NOMO-1 treated with DMSO at 0.1 percent for 48 hours (cell line): ENCODE results near the gene GGCX.

Source experiments
- DNase-seq: peaks from one replicate; lab custom pipeline; 2025; ENCODE audit not compliant: unreplicated experiment; lab: John Stamatoyannopoulos, UW

The GGCX gene

GRCh38 chr2:85542777-85543176 lies 18.5 kb downstream of the GGCX start:
- DNase-seq = no peak

DNA sequence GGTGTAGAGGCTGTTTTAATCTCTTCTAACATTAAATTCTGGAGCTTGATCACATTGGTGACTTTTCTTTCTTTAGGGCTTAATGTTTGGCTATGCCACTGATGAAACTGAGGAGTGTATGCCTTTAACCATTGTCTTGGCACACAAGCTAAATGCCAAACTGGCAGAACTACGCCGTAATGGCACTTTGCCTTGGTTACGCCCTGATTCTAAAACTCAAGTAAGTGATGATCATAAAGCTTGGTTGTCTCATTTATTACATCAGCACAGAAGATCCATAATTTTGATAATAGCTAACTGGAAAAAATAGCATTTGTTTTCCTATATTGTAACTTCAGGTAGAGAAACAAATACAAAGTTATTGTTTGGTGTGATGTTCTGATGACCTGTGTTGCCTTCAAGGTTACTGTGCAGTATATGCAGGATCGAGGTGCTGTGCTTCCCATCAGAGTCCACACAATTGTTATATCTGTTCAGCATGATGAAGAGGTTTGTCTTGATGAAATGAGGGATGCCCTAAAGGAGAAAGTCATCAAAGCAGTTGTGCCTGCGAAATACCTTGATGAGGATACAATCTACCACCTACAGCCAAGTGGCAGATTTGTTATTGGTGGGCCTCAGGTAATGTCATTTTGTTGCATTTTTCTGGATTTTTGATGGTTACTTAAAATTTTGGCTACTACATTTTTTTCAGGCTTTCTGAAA lies 19.4 kb downstream of the GGCX start:
- no peak for DNase-seq

DNA sequence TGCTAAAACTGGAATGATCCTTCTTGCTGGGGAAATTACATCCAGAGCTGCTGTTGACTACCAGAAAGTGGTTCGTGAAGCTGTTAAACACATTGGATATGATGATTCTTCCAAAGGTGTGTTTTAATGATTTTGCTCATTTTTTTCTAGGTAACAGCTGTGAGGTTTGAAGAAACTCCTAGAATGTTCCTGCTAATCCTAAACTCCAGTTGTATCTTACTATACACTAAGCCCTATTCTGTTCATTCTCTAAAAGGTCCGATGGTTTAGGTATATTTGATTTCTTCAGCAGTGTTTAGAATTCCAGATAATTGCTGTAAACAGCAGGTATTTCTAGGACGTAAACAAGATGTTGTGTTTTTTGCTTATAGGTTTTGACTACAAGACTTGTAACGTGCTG lies 20.0 kb downstream of the GGCX start:
- no peak for DNase-seq

DNA sequence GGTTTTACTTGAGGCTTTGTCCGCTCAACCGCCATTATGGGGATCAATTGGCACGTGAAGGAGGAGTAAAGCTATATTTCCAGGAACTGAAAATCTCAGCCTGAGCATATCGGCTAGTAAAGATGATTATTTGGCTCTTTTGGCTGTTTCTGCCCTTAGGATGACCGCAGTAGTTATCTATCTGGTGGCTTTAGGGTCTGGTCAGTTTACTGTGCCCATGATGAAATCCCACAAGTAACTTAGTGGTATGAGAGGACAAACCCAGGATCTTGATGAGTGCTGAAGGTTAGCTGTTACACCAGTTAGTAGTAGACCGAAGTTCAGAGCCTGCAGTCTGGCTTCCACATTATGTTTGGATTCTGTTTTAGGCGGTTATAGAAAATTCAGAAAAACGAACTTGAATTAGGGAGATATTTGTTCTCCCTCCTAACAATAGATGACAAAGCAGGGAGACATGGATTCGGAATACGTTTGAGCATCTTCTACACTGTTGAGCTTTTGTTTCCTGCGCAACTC lies 21.1 kb downstream of the GGCX start:
- no peak for DNase-seq

GRCh38 chr2:85539361-85540132 lies 21.7 kb downstream of the GGCX start:
- peak; percentile 71 for DNase-seq

DNA sequence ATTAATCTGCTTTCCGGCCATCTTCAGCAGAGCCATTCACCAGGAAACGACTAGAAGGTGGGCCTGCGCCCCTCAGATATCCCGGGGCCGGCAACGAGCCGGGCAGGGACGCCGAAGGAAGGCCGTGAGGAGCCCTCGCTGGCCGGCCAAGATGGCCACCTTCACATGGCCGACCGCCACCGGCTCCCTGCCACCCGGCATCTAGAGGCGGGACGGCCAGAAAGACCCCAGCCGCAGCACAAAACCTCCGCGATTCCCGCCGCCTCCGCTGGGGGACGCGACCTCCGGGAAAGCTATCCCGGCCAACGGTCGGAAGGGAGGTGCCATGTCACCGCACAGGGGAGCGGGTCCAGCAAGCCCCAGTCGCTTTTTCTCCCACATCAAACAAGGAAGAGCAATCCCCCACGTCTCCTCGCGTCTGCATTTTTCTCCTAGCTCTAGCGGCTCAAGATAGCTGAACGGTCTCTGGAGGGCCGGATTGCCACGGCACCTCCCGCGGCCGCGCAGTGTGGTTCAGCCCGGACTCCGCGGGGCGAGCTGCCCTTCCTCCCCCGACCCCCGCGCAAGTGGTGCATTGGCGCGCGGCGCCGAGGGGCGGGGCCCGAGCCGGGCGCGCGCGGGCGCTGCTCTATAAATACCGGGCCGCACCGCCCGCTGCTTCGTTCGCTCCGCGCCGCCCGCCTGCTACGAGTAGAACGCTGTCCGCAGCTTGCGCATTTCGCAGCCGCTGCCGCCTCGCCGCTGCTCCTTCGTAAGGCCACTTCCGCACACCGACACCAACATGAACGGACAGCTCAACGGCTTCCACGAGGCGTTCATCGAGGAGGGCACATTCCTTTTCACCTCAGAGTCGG lies 22.6 kb downstream of the GGCX start, which contains the start of gene MAT2A:
MAT2A (plus strand) TSS at position 662 of the 854 bp plus-strand sequence; CDS start at position 782, 120 bp downstream.
- DNase-seq = peak; percentile 84

- DNase-seq = peak; percentile 39
Measured at GRCh38 chr2:85537600-85538506, 23.4 kb downstream of the GGCX start.

DNA sequence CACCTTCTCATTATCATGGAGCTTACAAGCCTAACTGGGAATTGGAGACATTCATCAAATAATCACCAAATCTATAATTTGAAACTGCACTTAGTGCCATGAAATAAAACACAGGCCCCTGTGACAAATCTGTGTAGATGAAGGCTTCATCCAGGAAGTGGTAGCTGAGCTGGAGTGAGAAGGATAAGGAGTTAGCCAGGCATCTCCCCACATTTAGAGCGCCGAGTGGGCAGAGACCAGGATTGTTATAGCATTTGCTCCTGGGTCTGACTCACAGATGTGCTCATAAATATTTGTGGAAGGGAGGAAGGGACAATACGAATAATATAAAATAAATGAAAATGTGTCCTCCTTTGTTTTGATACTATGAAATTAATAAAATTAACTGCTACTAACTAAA lies 24.8 kb downstream of the GGCX start:
- no peak for DNase-seq

DNA sequence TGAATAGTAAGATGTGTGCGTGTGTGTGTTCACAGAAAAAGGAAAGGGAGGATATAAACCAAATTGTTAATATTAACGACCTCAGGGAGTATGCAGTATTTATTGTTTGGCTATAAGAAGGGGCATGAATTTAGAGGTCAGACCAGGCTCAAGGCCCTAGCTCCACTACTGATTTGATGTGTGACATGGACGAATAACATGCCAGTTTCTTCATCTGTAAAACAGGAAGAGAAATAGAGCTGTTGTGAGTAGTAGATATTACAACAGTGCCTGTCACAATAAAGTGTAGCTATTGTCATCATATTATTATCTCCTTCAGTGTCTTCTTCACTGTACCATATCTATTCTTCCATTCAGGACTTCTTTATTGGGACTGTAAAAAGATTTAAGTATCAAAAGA lies 26.4 kb downstream of the GGCX start:
- peak; percentile 65 for DNase-seq

- DNase-seq = no peak
Measured at GRCh38 chr2:85534099-85534498, 27.2 kb downstream of the GGCX start.

GRCh38 chr2:85531589-85531988 lies 29.7 kb downstream of the GGCX start:
- no peak for DNase-seq

- DNase-seq = no peak
Measured at GRCh38 chr2:85529809-85530208, 31.5 kb downstream of the GGCX start.

- DNase-seq = no peak
Measured at GRCh38 chr2:85528355-85528754, 32.9 kb downstream of the GGCX start.

GRCh38 chr2:85527787-85528186 lies 33.5 kb downstream of the GGCX start:
- DNase-seq = no peak

- peak; percentile 85 for DNase-seq
Measured at GRCh38 chr2:85525567-85525966, 35.7 kb downstream of the GGCX start.

DNA sequence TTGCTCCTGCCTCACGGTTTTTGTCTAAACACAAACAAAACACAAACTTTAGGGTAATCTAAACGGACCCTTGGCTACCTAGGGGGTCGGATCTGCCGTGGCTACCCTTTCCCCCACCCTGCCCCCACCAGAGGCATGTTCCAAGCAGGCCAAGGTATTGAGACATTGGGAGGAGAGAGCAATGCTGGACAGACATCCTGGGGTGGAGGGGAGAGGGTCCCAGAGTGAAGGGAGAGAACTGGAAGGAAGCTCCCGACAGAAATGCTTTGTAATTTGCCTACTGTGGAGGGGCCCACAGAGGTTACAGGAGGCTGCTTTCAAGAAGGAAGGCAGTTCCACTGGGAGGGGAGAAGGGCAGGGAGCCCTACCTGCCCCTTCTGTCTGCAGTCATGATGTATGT lies 36.3 kb downstream of the GGCX start:
- no peak for DNase-seq

DNA sequence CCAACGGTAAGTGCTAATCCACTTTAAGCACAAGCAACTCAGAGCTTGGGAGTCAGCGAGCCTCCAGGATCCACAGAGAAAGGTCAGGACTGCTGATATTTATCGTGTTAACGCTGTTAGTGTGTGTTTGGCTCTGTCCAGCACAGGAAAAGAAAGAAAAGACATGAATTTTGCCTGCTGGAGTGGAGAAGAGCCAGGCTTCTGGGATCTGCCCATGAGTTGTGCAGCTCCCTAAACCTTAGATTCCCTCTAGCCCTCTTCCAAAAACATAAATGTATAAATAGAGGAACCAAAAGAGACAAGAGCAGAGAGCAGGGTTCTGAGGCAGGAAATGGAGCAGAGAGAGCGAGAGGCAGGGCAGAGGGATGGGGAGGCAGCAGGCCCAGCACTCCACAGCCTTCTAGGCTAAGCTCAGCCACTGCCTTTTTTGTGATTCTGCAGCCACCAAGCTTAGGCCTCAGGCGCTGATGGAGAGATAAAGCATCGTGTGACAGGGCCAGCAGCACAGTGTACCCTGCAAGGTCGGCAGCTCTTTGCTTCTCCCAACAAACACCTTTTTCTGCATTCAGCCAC lies 36.9 kb downstream of the GGCX start:
- DNase-seq = peak; percentile 63

DNA sequence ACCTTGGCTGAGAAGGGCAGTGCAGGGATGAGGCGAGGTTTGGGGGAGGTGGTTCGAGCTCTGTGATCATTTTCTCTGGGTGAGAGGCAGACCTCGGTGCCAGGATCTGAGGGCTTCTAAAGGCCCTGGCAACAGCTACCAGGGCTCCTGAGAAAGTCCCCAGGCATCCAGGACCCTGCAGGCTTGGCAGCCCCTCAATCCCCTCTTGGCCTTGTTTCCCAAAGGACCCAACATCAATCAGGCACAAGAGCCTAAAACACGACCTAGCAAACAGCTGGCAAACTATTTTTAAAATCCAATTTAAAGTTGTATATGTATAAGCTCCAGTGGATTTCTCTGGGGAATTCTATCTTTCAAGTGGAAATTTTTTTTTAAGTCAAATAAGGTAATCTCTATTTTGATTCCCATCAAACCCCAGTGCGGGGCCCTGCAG lies 37.4 kb downstream of the GGCX start:
- no peak for DNase-seq

- no peak for DNase-seq
Measured at GRCh38 chr2:85523062-85523902, 38.0 kb downstream of the GGCX start.
